Measurements from ENCODE around the gene DOCK2. TPM values are rescaled to one million over a fixed set of nuclear protein-coding genes. Genes with fewer than 3 reads are reported as not detected.

DOCK2 gene
- total RNA-seq, 2 experiments from 2014 or later = 266 to 275 TPM

DNA sequence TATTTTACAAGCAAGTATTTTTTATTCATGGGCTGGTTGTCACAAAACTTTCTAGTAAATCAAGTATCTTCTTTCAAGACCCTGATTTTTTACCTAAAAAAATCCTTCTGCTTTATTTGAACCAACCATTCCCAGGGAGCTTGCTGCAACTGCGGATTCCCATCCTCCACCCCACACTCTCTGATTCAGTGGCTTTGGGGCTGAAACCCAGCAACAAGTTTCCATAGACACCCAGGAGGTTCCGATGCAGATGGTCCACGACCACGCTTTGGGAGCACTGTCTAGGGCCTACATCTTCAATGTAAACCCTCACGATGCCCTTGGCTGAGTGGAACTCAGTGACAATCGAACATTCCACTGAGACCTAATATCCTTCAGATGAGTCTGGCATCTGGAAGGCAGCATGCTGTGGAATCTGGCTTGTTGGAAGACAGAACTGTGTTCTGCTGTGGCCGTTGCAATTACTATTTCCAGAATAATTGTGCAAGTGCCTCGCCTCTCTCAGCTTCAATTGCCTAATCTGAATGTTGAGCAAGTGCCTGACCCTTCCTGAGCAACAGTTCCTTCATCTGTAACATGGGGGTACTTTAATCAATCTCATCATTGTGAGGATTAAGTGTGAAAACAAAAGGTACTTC, 238.1 kb downstream of the DOCK2 start:
- H3K36me3 Mint-ChIP-seq = peaks cover 26% of the 10 kb centered on the region
- no peak for ATAC-seq (ENCODE audit: low read depth)
- no peaks in the 10 kb centered on the region for H3K4me1 Mint-ChIP-seq
- POLR2A ChIA-PET = no interaction called here
- H3K9me3 Mint-ChIP-seq = no peaks in the 10 kb centered on the region
- DNase-seq = no peak
- H3K27me3 Mint-ChIP-seq = no peaks in the 10 kb centered on the region
- H3K4me3 Mint-ChIP-seq = no peak overlapping the region
- H3K27ac Mint-ChIP-seq = no peak overlapping the region

DNA sequence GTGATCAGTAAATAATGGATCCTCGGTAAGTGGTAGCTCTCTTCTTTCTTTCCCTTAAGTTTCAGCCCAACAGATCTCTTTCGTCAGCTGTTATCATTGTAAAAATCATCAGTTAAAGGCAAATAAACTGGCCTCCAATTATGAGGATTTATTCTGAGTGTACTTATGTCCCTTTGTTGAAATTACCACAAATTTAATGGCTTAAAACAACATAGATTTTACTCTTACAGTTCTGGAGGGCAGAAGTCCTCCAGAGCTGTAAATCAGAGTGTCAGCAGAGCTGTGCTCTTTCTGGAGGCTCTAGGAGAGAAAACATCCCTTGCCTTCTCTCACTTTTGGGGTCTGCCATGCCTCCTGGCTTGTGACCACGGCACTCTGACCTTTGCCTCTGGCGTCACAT, 238.7 kb downstream of the DOCK2 start:
- H3K4me3 Mint-ChIP-seq = no peak overlapping the region
- H3K27ac Mint-ChIP-seq = no peak overlapping the region
- no peaks in the 10 kb centered on the region for H3K9me3 Mint-ChIP-seq
- no peak for ATAC-seq (ENCODE audit: low read depth)
- no peaks in the 10 kb centered on the region for H3K4me1 Mint-ChIP-seq
- POLR2A ChIA-PET = no interaction called here
- DNase-seq = no peak
- peaks cover 30% of the 10 kb centered on the region for H3K36me3 Mint-ChIP-seq
- no peaks in the 10 kb centered on the region for H3K27me3 Mint-ChIP-seq

DNA sequence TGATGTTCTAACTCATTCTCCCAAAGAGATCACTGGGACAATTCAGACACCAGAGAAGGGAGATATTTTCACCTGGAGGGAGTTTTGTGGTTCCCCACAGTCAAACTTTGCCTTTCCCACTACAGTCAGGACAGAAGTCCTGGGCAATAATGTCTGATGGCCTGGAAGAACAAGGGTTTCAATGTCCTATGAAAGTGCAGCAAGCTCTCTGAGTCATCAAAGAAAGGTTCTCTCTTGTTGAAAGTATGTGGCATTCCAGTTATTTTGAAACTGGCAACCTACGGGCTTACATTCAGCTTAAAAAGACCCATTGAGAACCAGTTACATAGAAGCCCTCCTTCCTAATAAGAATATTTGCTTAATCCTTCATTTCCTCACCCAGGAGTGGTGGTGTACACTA, 239.3 kb downstream of the DOCK2 start:
- Mint-ChIP-seq H3K4me3 (no peak overlapping the region), H3K27me3 (no peaks in the 10 kb centered on the region), H3K4me1 (no peaks in the 10 kb centered on the region), H3K9me3 (no peaks in the 10 kb centered on the region), H3K27ac (no peak overlapping the region), H3K36me3 (peaks cover 30% of the 10 kb centered on the region)
- ATAC-seq (ENCODE audit: low read depth) (no peak), DNase-seq (no peak)
- POLR2A ChIA-PET = no interaction called here

DNA sequence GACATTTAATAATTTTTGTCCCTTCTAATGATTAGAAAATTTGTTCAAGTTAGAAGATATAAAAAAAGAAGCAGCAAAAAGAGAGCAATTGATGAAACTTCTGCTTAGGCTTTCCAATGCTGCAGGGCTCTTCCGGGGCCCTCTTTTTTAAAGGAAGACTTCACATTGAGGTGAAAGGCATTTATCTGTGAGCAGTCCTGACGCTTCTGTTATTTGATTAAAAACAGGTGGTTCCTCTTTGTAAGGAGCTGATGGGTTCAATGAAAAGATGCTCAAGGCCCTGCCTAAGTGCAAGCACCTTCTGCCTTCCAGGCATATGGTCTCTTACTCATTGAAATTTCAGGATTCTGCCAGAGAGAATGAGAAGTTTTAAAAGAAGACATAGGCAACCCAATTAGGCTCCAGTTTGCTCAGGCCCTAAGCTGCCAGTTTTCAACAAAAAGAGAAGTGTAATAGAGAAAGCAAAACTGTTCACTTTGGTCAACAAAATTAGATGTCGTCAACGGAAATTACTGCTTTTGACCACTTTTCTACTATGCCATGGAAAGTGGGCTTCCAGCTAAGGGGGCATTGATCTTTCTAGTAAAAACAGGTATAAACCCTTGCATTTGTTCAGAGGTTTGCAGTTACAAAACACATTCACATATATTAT, 243.1 kb downstream of the DOCK2 start:
- no peaks in the 10 kb centered on the region for H3K4me1 Mint-ChIP-seq
- no peak overlapping the region for H3K4me3 Mint-ChIP-seq
- peaks cover 28% of the 10 kb centered on the region for H3K36me3 Mint-ChIP-seq
- POLR2A ChIA-PET = no interaction called here
- no peak overlapping the region for H3K27ac Mint-ChIP-seq
- ATAC-seq (ENCODE audit: low read depth) = no peak
- H3K27me3 Mint-ChIP-seq = no peaks in the 10 kb centered on the region
- no peaks in the 10 kb centered on the region for H3K9me3 Mint-ChIP-seq
- no peak for DNase-seq

DNA sequence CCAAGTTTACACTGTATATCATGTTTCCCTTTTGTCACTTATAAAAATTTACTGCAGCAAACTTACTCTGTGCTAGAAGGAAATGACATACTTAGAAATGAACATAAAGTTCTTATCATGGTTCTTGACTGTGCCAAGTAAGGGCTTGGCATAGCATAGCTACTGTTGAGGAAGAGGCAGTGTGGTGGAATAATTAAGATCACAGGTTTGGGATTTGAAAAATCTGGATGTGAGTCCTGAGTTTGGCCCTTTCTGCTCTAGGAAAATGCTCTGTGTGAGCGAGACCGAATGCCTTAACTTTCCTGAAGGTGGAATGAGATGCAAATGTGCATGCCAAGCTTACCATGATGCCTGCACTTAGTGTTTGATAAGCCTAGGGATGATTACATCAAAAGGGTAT, 243.7 kb downstream of the DOCK2 start:
- Mint-ChIP-seq H3K4me1 (no peaks in the 10 kb centered on the region), H3K27ac (no peak overlapping the region), H3K4me3 (no peak overlapping the region), H3K27me3 (no peaks in the 10 kb centered on the region), H3K36me3 (peaks cover 25% of the 10 kb centered on the region), H3K9me3 (no peaks in the 10 kb centered on the region)
- no peak for ATAC-seq (ENCODE audit: low read depth)
- no peak for DNase-seq
- POLR2A ChIA-PET = no interaction called here

DNA sequence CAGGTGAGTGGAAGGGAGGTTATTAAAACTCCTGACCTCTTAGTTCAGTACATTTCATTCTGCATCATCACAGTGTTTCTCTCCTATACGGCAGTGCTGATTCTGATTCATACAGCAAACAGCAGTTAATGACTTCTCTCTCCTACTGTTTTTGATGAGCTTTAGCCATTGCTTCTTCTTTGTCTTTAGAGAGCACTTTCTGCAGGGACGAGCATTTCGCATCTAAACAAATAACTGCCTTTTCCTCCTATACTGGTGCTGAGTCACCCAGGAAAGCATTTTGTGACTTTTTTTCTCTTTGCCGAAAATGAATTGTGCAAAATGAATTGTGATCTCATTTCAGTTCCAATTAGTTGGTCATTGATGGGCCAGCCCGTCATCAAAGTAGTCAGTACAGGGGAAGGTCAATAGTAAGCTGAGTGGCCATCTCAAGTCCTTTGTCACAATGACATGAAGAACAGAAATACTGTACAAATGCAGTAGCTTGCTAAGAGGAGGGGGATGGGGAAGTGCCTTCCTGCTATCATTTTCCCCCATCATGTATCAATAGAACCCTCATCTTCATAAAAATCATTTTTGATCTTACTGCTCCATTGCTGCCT, 244.7 kb downstream of the DOCK2 start:
- no peaks in the 10 kb centered on the region for H3K9me3 Mint-ChIP-seq
- no peak overlapping the region for H3K4me3 Mint-ChIP-seq

DNA sequence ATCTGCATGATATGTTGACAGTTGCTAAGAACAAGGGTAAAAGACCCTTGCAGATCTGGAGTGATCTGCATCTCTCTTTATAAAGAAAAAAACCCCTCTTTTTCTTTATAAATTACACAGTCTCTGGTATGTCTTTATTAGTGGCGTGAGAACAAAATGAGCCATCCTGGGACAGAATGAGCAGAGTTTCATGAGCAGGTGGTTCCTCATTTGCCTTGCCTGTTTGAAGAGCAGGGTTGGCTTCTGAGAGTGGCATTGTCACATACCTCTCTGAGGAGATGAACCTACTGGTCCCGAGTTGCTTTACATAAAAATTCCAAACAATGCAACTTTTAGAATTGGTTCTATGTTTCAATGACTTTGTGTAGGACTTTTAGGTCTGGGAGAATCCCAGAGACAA, 249.0 kb downstream of the DOCK2 start:
- POLR2A ChIA-PET = no interaction called here
- no peak overlapping the region for H3K27ac Mint-ChIP-seq

More for the DNA sequence above, 244.7 kb downstream of the DOCK2 start:
- H3K36me3 Mint-ChIP-seq = peaks cover 20% of the 10 kb centered on the region
- DNase-seq (no peak), ATAC-seq (ENCODE audit: low read depth) (no peak)
- H3K27ac Mint-ChIP-seq = no peak overlapping the region
- no peaks in the 10 kb centered on the region for H3K4me1 Mint-ChIP-seq
- no peaks in the 10 kb centered on the region for H3K27me3 Mint-ChIP-seq
- POLR2A ChIA-PET = no interaction called here

DNA sequence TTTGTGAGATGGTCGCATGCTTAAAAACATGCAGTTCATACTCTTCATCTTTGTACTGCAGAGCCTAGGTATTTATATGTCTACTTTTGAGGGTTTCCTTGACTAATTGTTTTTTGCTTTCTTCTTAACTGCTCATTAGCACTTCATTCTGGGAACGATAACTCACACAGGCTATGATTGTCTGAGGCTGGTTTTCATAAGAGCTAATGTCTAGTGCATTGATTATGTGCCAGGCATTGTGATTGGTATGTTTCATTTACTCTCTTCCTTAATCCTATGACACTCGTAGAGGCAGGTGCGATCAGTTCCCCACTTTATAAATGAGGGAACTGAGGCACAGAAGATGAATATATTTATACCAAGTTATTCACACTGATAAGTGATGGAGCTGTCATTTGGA, 249.6 kb downstream of the DOCK2 start:
- H3K4me1 Mint-ChIP-seq = no peaks in the 10 kb centered on the region
- ATAC-seq (ENCODE audit: low read depth) = no peak
- H3K4me3 Mint-ChIP-seq = no peak overlapping the region
- H3K36me3 Mint-ChIP-seq = peaks cover 8% of the 10 kb centered on the region
- no peak overlapping the region for H3K27ac Mint-ChIP-seq
- POLR2A ChIA-PET = no interaction called here
- H3K27me3 Mint-ChIP-seq = no peaks in the 10 kb centered on the region
- DNase-seq = no peak
- no peaks in the 10 kb centered on the region for H3K9me3 Mint-ChIP-seq

More for the DNA sequence above, 249.0 kb downstream of the DOCK2 start:
- no peaks in the 10 kb centered on the region for H3K27me3 Mint-ChIP-seq
- DNase-seq (no peak), ATAC-seq (ENCODE audit: low read depth) (no peak)
- peaks cover 6% of the 10 kb centered on the region for H3K36me3 Mint-ChIP-seq
- H3K9me3 Mint-ChIP-seq = no peaks in the 10 kb centered on the region
- no peaks in the 10 kb centered on the region for H3K4me1 Mint-ChIP-seq
- H3K4me3 Mint-ChIP-seq = no peak overlapping the region

DNA sequence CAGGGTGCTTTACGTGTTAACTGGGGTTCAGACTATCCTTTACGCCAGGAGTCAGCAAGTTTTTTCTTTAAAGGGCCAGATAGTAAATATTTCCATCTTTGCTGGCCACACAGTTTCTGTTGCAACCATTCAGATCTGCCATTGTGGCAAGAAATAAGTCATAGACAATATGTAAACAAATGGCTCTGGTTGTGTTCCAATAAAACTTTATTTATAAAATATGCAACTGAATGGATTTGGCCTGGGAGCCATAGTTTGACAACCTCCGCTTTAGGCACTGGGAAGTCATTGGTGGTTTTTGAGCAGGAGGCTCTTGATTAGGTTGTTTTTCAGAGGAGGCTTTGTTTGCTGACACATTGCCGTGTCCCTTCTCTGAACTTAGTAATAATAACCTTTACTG, 252.5 kb downstream of the DOCK2 start:
- DNase-seq (no peak), ATAC-seq (ENCODE audit: low read depth) (no peak)
- POLR2A ChIA-PET = no interaction called here
- H3K27me3 Mint-ChIP-seq = no peaks in the 10 kb centered on the region
- H3K36me3 Mint-ChIP-seq = peaks cover 12% of the 10 kb centered on the region
- no peaks in the 10 kb centered on the region for H3K9me3 Mint-ChIP-seq
- H3K4me3 Mint-ChIP-seq = no peak overlapping the region
- no peak overlapping the region for H3K27ac Mint-ChIP-seq
- no peaks in the 10 kb centered on the region for H3K4me1 Mint-ChIP-seq

DNA sequence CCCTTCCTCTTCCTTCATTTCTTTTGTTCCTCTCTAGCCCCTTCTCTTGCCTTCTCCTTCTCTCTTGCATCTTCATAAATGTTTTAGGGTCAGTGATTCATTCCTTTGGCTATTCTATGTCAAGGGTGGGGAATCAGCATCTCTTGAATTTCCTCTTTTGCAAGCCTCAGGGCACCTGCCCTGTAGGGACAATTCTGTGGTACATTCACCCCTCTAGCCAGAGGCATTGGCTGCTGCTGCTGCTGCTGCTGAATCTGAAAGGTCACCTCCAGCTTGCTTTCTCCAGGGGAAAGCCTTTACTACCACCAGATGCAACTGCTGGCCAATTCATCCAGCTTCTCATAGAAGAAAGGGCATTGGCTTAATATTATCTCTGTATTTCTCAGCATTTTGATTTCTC, 255.9 kb downstream of the DOCK2 start:
- no peaks in the 10 kb centered on the region for H3K4me1 Mint-ChIP-seq
- H3K27ac Mint-ChIP-seq = no peak overlapping the region
- DNase-seq (no peak), ATAC-seq (ENCODE audit: low read depth) (no peak)
- H3K9me3 Mint-ChIP-seq = no peaks in the 10 kb centered on the region
- peaks cover 25% of the 10 kb centered on the region for H3K36me3 Mint-ChIP-seq
- no peaks in the 10 kb centered on the region for H3K27me3 Mint-ChIP-seq
- POLR2A ChIA-PET = interaction anchor here (0.7 kb wide), 1 partner anchor 25 kb away, joined by 4 read pairs; no protein-coding TSS in a partner anchor
- no peak overlapping the region for H3K4me3 Mint-ChIP-seq

DNA sequence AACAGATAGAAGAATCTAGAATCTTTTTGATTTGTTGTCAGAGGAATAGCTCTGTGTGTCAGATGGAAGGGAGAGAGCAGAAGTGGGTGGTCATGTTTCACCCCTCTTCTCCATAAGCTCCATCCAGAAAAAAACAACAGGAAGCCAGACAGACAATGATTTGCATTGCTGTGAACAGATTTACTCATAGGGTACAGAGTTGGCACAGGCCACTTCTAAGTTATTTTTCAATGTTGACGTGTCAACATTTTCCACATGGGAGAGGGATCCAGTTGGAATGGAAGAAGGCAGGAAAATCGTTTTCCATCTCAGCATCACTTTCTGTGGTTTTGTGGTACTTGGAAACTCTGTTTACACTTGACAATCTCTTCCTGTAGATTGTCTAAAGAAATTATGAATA, 256.5 kb downstream of the DOCK2 start:
- no peak overlapping the region for H3K27ac Mint-ChIP-seq
- POLR2A ChIA-PET = interaction anchor here (0.7 kb wide), 1 partner anchor 24 kb away, joined by 4 read pairs; no protein-coding TSS in a partner anchor
- peaks cover 29% of the 10 kb centered on the region for H3K36me3 Mint-ChIP-seq
- peaks cover 2% of the 10 kb centered on the region for H3K4me1 Mint-ChIP-seq
- DNase-seq = no peak
- ATAC-seq (ENCODE audit: low read depth) = no peak
- H3K4me3 Mint-ChIP-seq = no peak overlapping the region
- H3K9me3 Mint-ChIP-seq = no peaks in the 10 kb centered on the region
- H3K27me3 Mint-ChIP-seq = no peaks in the 10 kb centered on the region

DNA sequence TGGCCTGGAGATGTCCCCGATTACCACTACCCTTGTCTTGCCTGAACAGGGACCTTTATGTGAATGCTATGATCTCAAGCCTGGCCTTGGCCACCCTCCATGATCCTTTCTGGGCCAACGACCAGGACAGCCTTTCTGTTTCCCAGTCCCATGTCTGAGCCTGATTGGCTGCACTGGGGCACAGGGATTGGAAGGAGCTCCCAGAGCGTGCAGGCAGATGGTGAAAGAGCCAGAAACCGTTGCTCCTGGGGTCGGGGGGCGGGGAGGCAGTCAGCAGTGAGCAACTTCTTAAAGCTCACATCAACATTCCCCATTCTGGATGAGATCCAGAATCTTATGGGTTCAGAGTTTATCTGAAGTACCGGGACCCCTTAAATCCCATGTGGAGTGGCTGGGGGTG, 258.9 kb downstream of the DOCK2 start:
- no peaks in the 10 kb centered on the region for H3K27me3 Mint-ChIP-seq
- ATAC-seq (ENCODE audit: low read depth) (no peak), DNase-seq (no peak)
- H3K4me1 Mint-ChIP-seq = peaks cover 8% of the 10 kb centered on the region
- no peaks in the 10 kb centered on the region for H3K9me3 Mint-ChIP-seq
- H3K27ac Mint-ChIP-seq = peak overlapping the region; percentile 42
- H3K4me3 Mint-ChIP-seq = no peak overlapping the region
- POLR2A ChIA-PET = no interaction called here
- peaks cover 46% of the 10 kb centered on the region for H3K36me3 Mint-ChIP-seq

DNA sequence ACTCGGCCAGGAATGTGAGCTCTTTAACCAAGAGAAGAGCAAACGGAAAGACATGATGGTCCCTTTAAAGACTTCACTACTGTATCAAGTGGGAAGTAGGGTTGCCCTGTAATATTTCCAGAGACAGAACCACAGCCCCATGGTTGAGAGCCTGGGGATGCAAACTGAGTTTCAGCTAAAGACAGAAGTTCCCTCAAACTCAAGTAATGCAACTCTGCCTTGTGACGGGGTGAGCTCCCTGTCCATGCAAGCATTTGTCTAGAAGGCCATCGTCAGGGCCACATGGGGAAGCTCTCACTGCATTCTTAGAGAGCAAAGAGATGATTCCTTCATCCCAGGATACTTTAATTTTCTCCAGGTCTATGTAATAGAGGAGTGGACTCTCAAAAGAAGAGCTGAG, 260.4 kb downstream of the DOCK2 start:
- no peak overlapping the region for H3K27ac Mint-ChIP-seq
- ATAC-seq (ENCODE audit: low read depth) = no peak
- POLR2A ChIA-PET = no interaction called here
- no peaks in the 10 kb centered on the region for H3K27me3 Mint-ChIP-seq
- no peak for DNase-seq
- H3K9me3 Mint-ChIP-seq = no peaks in the 10 kb centered on the region
- H3K36me3 Mint-ChIP-seq = peaks cover 52% of the 10 kb centered on the region
- H3K4me1 Mint-ChIP-seq = peaks cover 18% of the 10 kb centered on the region
- H3K4me3 Mint-ChIP-seq = no peak overlapping the region

DNA sequence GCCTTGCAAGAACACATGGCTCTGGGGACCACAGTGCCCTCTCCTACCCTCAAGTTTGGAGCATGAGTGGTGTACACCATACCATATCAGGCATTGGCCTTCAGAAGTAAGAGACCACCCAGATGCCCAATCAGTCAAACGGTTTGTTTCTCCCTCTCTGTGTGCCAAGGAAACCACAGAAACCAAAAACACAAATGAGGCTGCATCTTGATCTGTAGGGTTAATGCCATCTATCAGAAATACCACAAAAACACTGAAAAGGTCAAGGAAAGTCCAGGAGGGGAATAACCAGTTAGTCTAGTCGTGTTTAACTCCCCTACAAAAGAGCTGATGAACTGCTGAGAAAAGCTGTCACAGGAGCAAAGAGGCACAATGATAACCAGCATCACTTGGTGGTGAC, 264.8 kb downstream of the DOCK2 start:
- H3K27me3 Mint-ChIP-seq = no peaks in the 10 kb centered on the region
- H3K27ac Mint-ChIP-seq = peak overlapping the region; percentile 7
- no peaks in the 10 kb centered on the region for H3K9me3 Mint-ChIP-seq
- H3K4me1 Mint-ChIP-seq = peaks cover 18% of the 10 kb centered on the region
- H3K4me3 Mint-ChIP-seq = no peak overlapping the region
- POLR2A ChIA-PET = no interaction called here
- no peak for ATAC-seq (ENCODE audit: low read depth)
- DNase-seq = no peak
- H3K36me3 Mint-ChIP-seq = peaks cover 32% of the 10 kb centered on the region

Data from activated naive CD8-positive, alpha-beta T cell treated with anti-CD3 and anti-CD28 coated beads, Interleukin-2, amount 10 ng/mL, durations not matched to agents 7 days and 5 days (primary cell).